ENCODE data around the gene TAGLN. TPM values are rescaled to one million over a fixed set of nuclear protein-coding genes. Genes with fewer than 3 reads are reported as not detected.
A peak's percentile ranks its signal among the peaks of the same experiment; 100 is the strongest.

The TAGLN gene
- total and polyA plus RNA-seq, 2 of the 8 experiments (the other 6 are each of a cell fraction or from before 2014, with no cell fraction given) = 140 to 300 TPM

GRCh38 chr11:117199053-117199915, at the start of gene TAGLN (continued):
- TF ChIP-seq PHF8 (conservative IDR thresholded peaks at IDR 0.05; ENCODE audit: low read depth, low read length) = peak; percentile 23; the same call in 1 of the 2 replicates
- no peak for TF ChIP-seq SUZ12 (IDR thresholded peaks at IDR 0.05; ENCODE audit: low read length)
- 0 out of 2 replicates have a peak, but pooled peaks have one; percentile 15 for TF ChIP-seq GTF2F1 (IDR thresholded peaks at IDR 0.05; ENCODE audit: borderline replicate concordance, low read depth, low read length)
- no peak for TF ChIP-seq SP1 (IDR thresholded peaks at IDR 0.05; ENCODE audit: low read depth, low read length)
- no peak for TF ChIP-seq CEBPB (IDR thresholded peaks at IDR 0.05; ENCODE audit: low read depth, low read length)
- TF ChIP-seq MAX (IDR thresholded peaks at IDR 0.05) = no peak
- TF ChIP-seq TCF12 (IDR thresholded peaks at IDR 0.05; ENCODE audit: low read depth, low read length) = no peak
- no peak for TF ChIP-seq SAP30 (IDR thresholded peaks at IDR 0.05; ENCODE audit: insufficient read depth, insufficient replicate concordance, low read length)
- TF ChIP-seq SIRT6 (IDR thresholded peaks at IDR 0.05; ENCODE audit: low read length) = no peak
- no peak for TF ChIP-seq HDAC6 (IDR thresholded peaks at IDR 0.05; ENCODE audit: low read depth, low read length)
- TF ChIP-seq NANOG (IDR thresholded peaks at IDR 0.05; ENCODE audit: insufficient read depth, low read depth, low read length, poor library complexity, severe bottlenecking) = no peak
- TF ChIP-seq RAD21 (IDR thresholded peaks at IDR 0.05 in 1 of 2, conservative IDR thresholded peaks at IDR 0.05 in 1 of 2; ENCODE audit: low read depth in 2 of 2, low read length in 2 of 2) = no peak
